ENCODE data around the gene GPR84. TPM values are rescaled to one million over a fixed set of nuclear protein-coding genes. Genes with fewer than 3 reads are reported as not detected.

The GPR84 gene
- polyA plus RNA-seq, 1 donor (not counting 4 experiments of a cell fraction or from before 2014, with no cell fraction given) = 0.12 TPM

- Histone ChIP-seq H3K9ac (ENCODE audit: control insufficient read depth, extremely low read depth, insufficient read depth, low read length) (no peak overlapping the region), H4K20me1 (ENCODE audit: control insufficient read depth, extremely low read depth, insufficient read depth, low read length) (peaks cover 5% of the 10 kb centered on the region), H3K27ac (ENCODE audit: control insufficient read depth, insufficient read depth, low read length) (no peak overlapping the region), H3K36me3 (ENCODE audit: control insufficient read depth in 2 of 2, extremely low read depth in 1 of 2, insufficient read depth in 2 of 2, low read length in 2 of 2) (peaks cover 47 to 54% of the 10 kb centered on the region in 2 experiments), H2AFZ (ENCODE audit: control insufficient read depth, low read length) (no peak overlapping the region), H3K4me1 (ENCODE audit: control insufficient read depth, extremely low read depth, insufficient read depth, low read length) (peaks cover 38% of the 10 kb centered on the region), H3K27me3 (ENCODE audit: control insufficient read depth, extremely low read depth, insufficient read depth, low read length) (no peaks in the 10 kb centered on the region), H3K9me3 (ENCODE audit: control insufficient read depth, low read depth, low read length) (no peaks in the 10 kb centered on the region), H3K4me2 (ENCODE audit: control insufficient read depth, extremely low read depth, insufficient read depth, low read depth, low read length) (no peak overlapping the region), H3K9me1 (ENCODE audit: control insufficient read depth, extremely low read depth, insufficient read depth, low read length) (peaks cover 3% of the 10 kb centered on the region), H3K79me2 (ENCODE audit: control insufficient read depth, insufficient read depth, low read length) (peaks cover 7% of the 10 kb centered on the region), H3K4me3 (ENCODE audit: control insufficient read depth in 2 of 3, extremely low read depth in 1 of 3, insufficient read depth in 2 of 3, low read depth in 1 of 3, low read length in 3 of 3) (no peak overlapping the region)
- FAIRE-seq (no peak), DNase-seq (ENCODE audit: low read depth, low spot score) (no peak)
- dilution Hi-C loops (cut with MboI; ENCODE audit: extremely low pct_ligation_motif_present, low sequenced_read_pairs) = no loop called here
- TF ChIP-seq EZH2 (IDR thresholded peaks at IDR 0.05; ENCODE audit: low read length) (no peak), CTCF (optimal IDR thresholded peaks at IDR 0.05 in 1 of 3, IDR thresholded peaks at IDR 0.05 in 1 of 3, conservative IDR thresholded peaks at IDR 0.05 in 1 of 3; ENCODE audit: extremely low read depth in 1 of 3, insufficient read depth in 2 of 3, low read length in 3 of 3) (no peak)
Measured at GRCh38 chr12:54371328-54372112, 7.2 kb upstream of the GPR84 start.

GRCh38 chr12:54370171-54370730 is 6.0 kb upstream of the GPR84 start:
- Histone ChIP-seq H3K9ac (ENCODE audit: control insufficient read depth, extremely low read depth, insufficient read depth, low read length) (no peak overlapping the region), H3K4me3 (ENCODE audit: control insufficient read depth in 2 of 3, extremely low read depth in 1 of 3, insufficient read depth in 2 of 3, low read depth in 1 of 3, low read length in 3 of 3) (no peak overlapping the region), H3K79me2 (ENCODE audit: control insufficient read depth, insufficient read depth, low read length) (peaks cover 2% of the 10 kb centered on the region), H3K27me3 (ENCODE audit: control insufficient read depth, extremely low read depth, insufficient read depth, low read length) (no peaks in the 10 kb centered on the region), H3K4me2 (ENCODE audit: control insufficient read depth, extremely low read depth, insufficient read depth, low read depth, low read length) (no peak overlapping the region), H4K20me1 (ENCODE audit: control insufficient read depth, extremely low read depth, insufficient read depth, low read length) (peaks cover 5% of the 10 kb centered on the region), H3K27ac (ENCODE audit: control insufficient read depth, insufficient read depth, low read length) (no peak overlapping the region), H3K9me3 (ENCODE audit: control insufficient read depth, low read depth, low read length) (no peaks in the 10 kb centered on the region), H3K4me1 (ENCODE audit: control insufficient read depth, extremely low read depth, insufficient read depth, low read length) (peaks cover 34% of the 10 kb centered on the region), H2AFZ (ENCODE audit: control insufficient read depth, low read length) (no peak overlapping the region), H3K9me1 (ENCODE audit: control insufficient read depth, extremely low read depth, insufficient read depth, low read length) (peaks cover 3% of the 10 kb centered on the region), H3K36me3 (ENCODE audit: control insufficient read depth in 2 of 2, extremely low read depth in 1 of 2, insufficient read depth in 2 of 2, low read length in 2 of 2) (peaks cover 41 to 42% of the 10 kb centered on the region in 2 experiments)
- no peak for DNase-seq (ENCODE audit: low read depth, low spot score)
- dilution Hi-C loops (cut with MboI; ENCODE audit: extremely low pct_ligation_motif_present, low sequenced_read_pairs) = no loop called here
- FAIRE-seq = no peak
- TF ChIP-seq EZH2 (IDR thresholded peaks at IDR 0.05; ENCODE audit: low read length) (no peak), CTCF (optimal IDR thresholded peaks at IDR 0.05 in 1 of 3, IDR thresholded peaks at IDR 0.05 in 1 of 3, conservative IDR thresholded peaks at IDR 0.05 in 1 of 3; ENCODE audit: extremely low read depth in 1 of 3, insufficient read depth in 2 of 3, low read length in 3 of 3) (peak; percentile 21 to 62 (median 46))

Measured in keratinocyte (primary cell).